Measurements from ENCODE around the gene TTC39A. TPM values are rescaled to one million over a fixed set of nuclear protein-coding genes. Genes with fewer than 3 reads are reported as not detected.

TTC39A gene
- total RNA-seq, 5 donors from 2014 or later (not counting 1 experiment from before 2014, with no cell fraction given): 0.36 TPM; not detected in 4

- H3K9me3 ChIP-seq: no peaks in the 10 kb centered on the region
- CTCF ChIA-PET: no interaction called here
- Mint-ChIP-seq H3K4me1 (no peaks in the 10 kb centered on the region), H3K9me3 (no peaks in the 10 kb centered on the region), H3K27me3 (peaks cover 2 to 5% of the 10 kb centered on the region in 2 donors), H3K36me3 (no peaks in the 10 kb centered on the region), H3K27ac (no peak overlapping the region), H3K4me3 (no peak overlapping the region)
- H3K4me1 ChIP-seq (ENCODE audit: control insufficient read depth in 1 of 2, extremely low read depth in 1 of 2, insufficient read depth in 2 of 2, low read length in 2 of 2): no peaks in the 10 kb centered on the region
- no peaks in the 10 kb centered on the region for H3K36me3 ChIP-seq (ENCODE audit: control insufficient read depth in 2 of 2, extremely low read depth in 1 of 2, insufficient read depth in 1 of 2, low read length in 1 of 2)
- H3K27ac ChIP-seq (ENCODE audit: low read length): no peak overlapping the region
- 65% methylated on average over 3 of the region's 11 CpGs for WGBS (ENCODE audit: insufficient coverage)
- peaks cover 0 to 16% of the 10 kb centered on the region in 2 experiments for H3K27me3 ChIP-seq (replicated peaks in 1 of 2; ENCODE audit: control insufficient read depth in 2 of 2, extremely low read depth in 1 of 2, insufficient read depth in 2 of 2, low read length in 1 of 2)
- no peak overlapping the region for H3K4me3 ChIP-seq (ENCODE audit: control insufficient read depth in 1 of 2, extremely low read depth in 1 of 2, low read length in 1 of 2)
- no peak for DNase-seq
- POLR2A ChIA-PET: no interaction called here
- ATAC-seq (replicated peaks in 1 of 4): no peak
Measured at GRCh38 chr1:51320967-51321923, 9.1 kb downstream of the TTC39A start.

DNA sequence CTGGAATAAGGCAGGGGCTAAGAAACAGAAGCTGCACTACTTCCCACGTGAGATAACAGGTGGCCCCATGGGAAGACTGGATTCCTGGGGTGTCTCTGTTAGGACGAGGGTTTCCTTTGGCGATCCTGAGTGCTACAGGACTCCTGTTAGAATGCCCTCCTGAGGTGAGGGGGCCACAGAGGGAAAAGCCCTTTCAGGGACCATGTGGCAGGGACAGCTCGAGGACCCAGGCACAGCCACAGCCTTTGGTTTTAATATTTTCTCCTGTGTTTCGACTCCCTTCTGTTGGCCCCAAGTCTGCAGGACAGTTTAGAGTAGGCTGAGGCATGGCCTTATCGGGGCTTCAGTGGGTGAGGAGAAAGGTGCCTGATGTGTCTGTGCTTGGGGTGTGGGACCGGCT lies 12.6 kb downstream of the TTC39A start:
- H3K4me3 Mint-ChIP-seq: no peak overlapping the region
- POLR2A ChIA-PET: no interaction called here
- peaks cover 4 to 5% (median 4%) of the 10 kb centered on the region in 3 donors for H3K4me1 Mint-ChIP-seq
- Histone ChIP-seq H3K9me3 (no peaks in the 10 kb centered on the region), H3K4me3 (ENCODE audit: control insufficient read depth in 1 of 2, extremely low read depth in 1 of 2, low read length in 1 of 2) (no peak overlapping the region), H3K27ac (ENCODE audit: low read length) (no peak overlapping the region), H3K27me3 (replicated peaks in 1 of 2; ENCODE audit: control insufficient read depth in 2 of 2, extremely low read depth in 1 of 2, insufficient read depth in 2 of 2, low read length in 1 of 2) (peaks cover 0 to 6% of the 10 kb centered on the region in 2 experiments), H3K4me1 (ENCODE audit: control insufficient read depth in 1 of 2, extremely low read depth in 1 of 2, insufficient read depth in 2 of 2, low read length in 2 of 2) (no peaks in the 10 kb centered on the region), H3K36me3 (ENCODE audit: control insufficient read depth in 2 of 2, extremely low read depth in 1 of 2, insufficient read depth in 1 of 2, low read length in 1 of 2) (no peaks in the 10 kb centered on the region)
- DNase-seq (no peak), ATAC-seq (replicated peaks in 1 of 4) (no peak)
- H3K27me3 Mint-ChIP-seq: no peaks in the 10 kb centered on the region
- CTCF ChIA-PET: no interaction called here
- WGBS (ENCODE audit: insufficient coverage): 82% methylated on average over 7 of the region's 7 CpGs
- no peaks in the 10 kb centered on the region for H3K9me3 Mint-ChIP-seq
- no peaks in the 10 kb centered on the region for H3K36me3 Mint-ChIP-seq
- no peak overlapping the region for H3K27ac Mint-ChIP-seq

GRCh38 chr1:51316846-51317120 lies 13.6 kb downstream of the TTC39A start:
- ChIA-PET CTCF (no interaction called here), POLR2A (no interaction called here)
- DNase-seq: no peak
- Mint-ChIP-seq H3K4me3 (no peak overlapping the region), H3K4me1 (peaks cover 4 to 5% (median 4%) of the 10 kb centered on the region in 3 donors), H3K36me3 (no peaks in the 10 kb centered on the region), H3K27me3 (no peaks in the 10 kb centered on the region), H3K27ac (no peak overlapping the region), H3K9me3 (no peaks in the 10 kb centered on the region)
- Histone ChIP-seq H3K27ac (ENCODE audit: low read length) (no peak overlapping the region), H3K9me3 (no peaks in the 10 kb centered on the region), H3K4me3 (ENCODE audit: control insufficient read depth in 1 of 2, extremely low read depth in 1 of 2, low read length in 1 of 2) (no peak overlapping the region), H3K36me3 (ENCODE audit: control insufficient read depth in 2 of 2, extremely low read depth in 1 of 2, insufficient read depth in 1 of 2, low read length in 1 of 2) (no peaks in the 10 kb centered on the region), H3K4me1 (ENCODE audit: control insufficient read depth in 1 of 2, extremely low read depth in 1 of 2, insufficient read depth in 2 of 2, low read length in 2 of 2) (no peaks in the 10 kb centered on the region), H3K27me3 (replicated peaks in 1 of 2; ENCODE audit: control insufficient read depth in 2 of 2, extremely low read depth in 1 of 2, insufficient read depth in 2 of 2, low read length in 1 of 2) (peaks cover 0 to 4% of the 10 kb centered on the region in 2 experiments)
- 100% methylated on average over 1 of the region's 4 CpGs for WGBS (ENCODE audit: insufficient coverage)
- no peak for ATAC-seq (replicated peaks in 1 of 4)

GRCh38 chr1:51316113-51316845 lies 14.1 kb downstream of the TTC39A start:
- Mint-ChIP-seq H3K4me3 (no peak overlapping the region), H3K27me3 (no peaks in the 10 kb centered on the region), H3K4me1 (peaks cover 4 to 5% (median 4%) of the 10 kb centered on the region in 3 donors), H3K27ac (no peak overlapping the region), H3K36me3 (no peaks in the 10 kb centered on the region), H3K9me3 (no peaks in the 10 kb centered on the region)
- no peaks in the 10 kb centered on the region for H3K36me3 ChIP-seq (ENCODE audit: control insufficient read depth in 2 of 2, extremely low read depth in 1 of 2, insufficient read depth in 1 of 2, low read length in 1 of 2)
- ATAC-seq (replicated peaks in 1 of 4): no peak
- ChIA-PET CTCF (no interaction called here), POLR2A (no interaction called here)
- H3K9me3 ChIP-seq: no peaks in the 10 kb centered on the region
- WGBS (ENCODE audit: insufficient coverage): 91% methylated on average over 9 of the region's 9 CpGs
- H3K27ac ChIP-seq (ENCODE audit: low read length): no peak overlapping the region
- peak in 1 of 35 experiments; percentile 14 for DNase-seq
- H3K4me1 ChIP-seq (ENCODE audit: control insufficient read depth in 1 of 2, extremely low read depth in 1 of 2, insufficient read depth in 2 of 2, low read length in 2 of 2): no peaks in the 10 kb centered on the region
- H3K4me3 ChIP-seq (ENCODE audit: control insufficient read depth in 1 of 2, extremely low read depth in 1 of 2, low read length in 1 of 2): no peak overlapping the region
- peaks cover 0 to 3% of the 10 kb centered on the region in 2 experiments for H3K27me3 ChIP-seq (replicated peaks in 1 of 2; ENCODE audit: control insufficient read depth in 2 of 2, extremely low read depth in 1 of 2, insufficient read depth in 2 of 2, low read length in 1 of 2)

GRCh38 chr1:51314974-51315373 lies 15.4 kb downstream of the TTC39A start:
- WGBS (ENCODE audit: insufficient coverage): 72% methylated on average over 3 of the region's 3 CpGs
- Histone ChIP-seq H3K4me1 (ENCODE audit: control insufficient read depth in 1 of 2, extremely low read depth in 1 of 2, insufficient read depth in 2 of 2, low read length in 2 of 2) (no peaks in the 10 kb centered on the region), H3K36me3 (ENCODE audit: control insufficient read depth in 2 of 2, extremely low read depth in 1 of 2, insufficient read depth in 1 of 2, low read length in 1 of 2) (no peaks in the 10 kb centered on the region), H3K4me3 (ENCODE audit: control insufficient read depth in 1 of 2, extremely low read depth in 1 of 2, low read length in 1 of 2) (no peak overlapping the region), H3K27ac (ENCODE audit: low read length) (no peak overlapping the region), H3K27me3 (replicated peaks in 1 of 2; ENCODE audit: control insufficient read depth in 2 of 2, extremely low read depth in 1 of 2, insufficient read depth in 2 of 2, low read length in 1 of 2) (peaks cover 0 to 3% of the 10 kb centered on the region in 2 experiments), H3K9me3 (no peaks in the 10 kb centered on the region)
- Mint-ChIP-seq H3K27me3 (no peaks in the 10 kb centered on the region), H3K9me3 (no peaks in the 10 kb centered on the region), H3K36me3 (no peaks in the 10 kb centered on the region), H3K27ac (no peak overlapping the region), H3K4me3 (no peak overlapping the region), H3K4me1 (peaks cover 4 to 11% (median 8%) of the 10 kb centered on the region in 3 donors)
- ChIA-PET POLR2A (no interaction called here), CTCF (no interaction called here)
- DNase-seq (no peak), ATAC-seq (replicated peaks in 1 of 4) (no peak)

- ChIA-PET POLR2A (no interaction called here), CTCF (no interaction called here)
- no peak overlapping the region for H3K27ac ChIP-seq (ENCODE audit: low read length)
- H3K9me3 Mint-ChIP-seq: no peaks in the 10 kb centered on the region
- H3K27ac Mint-ChIP-seq: peak overlapping the region in 1 of 2 donors; percentile 64
- DNase-seq (no peak), ATAC-seq (replicated peaks in 1 of 4) (no peak)
- H3K36me3 ChIP-seq (ENCODE audit: control insufficient read depth in 2 of 2, extremely low read depth in 1 of 2, insufficient read depth in 1 of 2, low read length in 1 of 2): no peaks in the 10 kb centered on the region
- 50% methylated on average over 7 of the region's 12 CpGs for WGBS (ENCODE audit: insufficient coverage)
- H3K4me1 ChIP-seq (ENCODE audit: control insufficient read depth in 1 of 2, extremely low read depth in 1 of 2, insufficient read depth in 2 of 2, low read length in 2 of 2): no peaks in the 10 kb centered on the region
- H3K27me3 Mint-ChIP-seq: no peaks in the 10 kb centered on the region
- no peaks in the 10 kb centered on the region for H3K36me3 Mint-ChIP-seq
- H3K4me1 Mint-ChIP-seq: peaks cover 4 to 11% (median 8%) of the 10 kb centered on the region in 3 donors
- H3K9me3 ChIP-seq: no peaks in the 10 kb centered on the region
- peaks cover 0 to 3% of the 10 kb centered on the region in 2 experiments for H3K27me3 ChIP-seq (replicated peaks in 1 of 2; ENCODE audit: control insufficient read depth in 2 of 2, extremely low read depth in 1 of 2, insufficient read depth in 2 of 2, low read length in 1 of 2)
- no peak overlapping the region for H3K4me3 Mint-ChIP-seq
- no peak overlapping the region for H3K4me3 ChIP-seq (ENCODE audit: control insufficient read depth in 1 of 2, extremely low read depth in 1 of 2, low read length in 1 of 2)
Measured at GRCh38 chr1:51313961-51314777, 16.2 kb downstream of the TTC39A start.
